ENCODE results near the gene EMC9. TPM values are rescaled to one million over a fixed set of nuclear protein-coding genes. Genes with fewer than 3 reads are reported as not detected.

Gene EMC9
- total RNA-seq, 1 donor from 2014 or later: 17.1 TPM

GRCh38 chr14:24115422-24116127, 25.8 kb downstream of the EMC9 start:
- Histone ChIP-seq H3K4me3 (ENCODE audit: low read depth, low read length) (peak overlapping the region; percentile 65), H3K27me3 (ENCODE audit: control insufficient read depth, insufficient read depth, low read length) (no peaks in the 10 kb centered on the region), H3K36me3 (ENCODE audit: control insufficient read depth, insufficient read depth, low read length) (peaks cover 3% of the 10 kb centered on the region)
- no peak for DNase-seq (ENCODE audit: low read depth)
- TF ChIP-seq CTCF (IDR thresholded peaks at IDR 0.05; ENCODE audit: insufficient read depth, low read length, poor library complexity, severe bottlenecking): no peak

GRCh38 chr14:24114532-24115421, 26.6 kb downstream of the EMC9 start, which contains the start of the genes DCAF11 and NRL:
Gene DCAF11 (plus strand): TSS chr14:24114777. CDS start chr14:24115595, 818 bp downstream.
Gene NRL (minus strand): TSS chr14:24114949. CDS start chr14:24082848, 32,101 bp downstream.
- no peak for TF ChIP-seq CTCF (IDR thresholded peaks at IDR 0.05; ENCODE audit: insufficient read depth, low read length, poor library complexity, severe bottlenecking)
- Histone ChIP-seq H3K36me3 (ENCODE audit: control insufficient read depth, insufficient read depth, low read length) (peaks cover 3% of the 10 kb centered on the region), H3K4me3 (ENCODE audit: low read depth, low read length) (peak within 1 kb of the TSS; percentile 65), H3K27me3 (ENCODE audit: control insufficient read depth, insufficient read depth, low read length) (no peaks in the 10 kb centered on the region)
- peak; percentile 99 for DNase-seq (ENCODE audit: low read depth)

DNA sequence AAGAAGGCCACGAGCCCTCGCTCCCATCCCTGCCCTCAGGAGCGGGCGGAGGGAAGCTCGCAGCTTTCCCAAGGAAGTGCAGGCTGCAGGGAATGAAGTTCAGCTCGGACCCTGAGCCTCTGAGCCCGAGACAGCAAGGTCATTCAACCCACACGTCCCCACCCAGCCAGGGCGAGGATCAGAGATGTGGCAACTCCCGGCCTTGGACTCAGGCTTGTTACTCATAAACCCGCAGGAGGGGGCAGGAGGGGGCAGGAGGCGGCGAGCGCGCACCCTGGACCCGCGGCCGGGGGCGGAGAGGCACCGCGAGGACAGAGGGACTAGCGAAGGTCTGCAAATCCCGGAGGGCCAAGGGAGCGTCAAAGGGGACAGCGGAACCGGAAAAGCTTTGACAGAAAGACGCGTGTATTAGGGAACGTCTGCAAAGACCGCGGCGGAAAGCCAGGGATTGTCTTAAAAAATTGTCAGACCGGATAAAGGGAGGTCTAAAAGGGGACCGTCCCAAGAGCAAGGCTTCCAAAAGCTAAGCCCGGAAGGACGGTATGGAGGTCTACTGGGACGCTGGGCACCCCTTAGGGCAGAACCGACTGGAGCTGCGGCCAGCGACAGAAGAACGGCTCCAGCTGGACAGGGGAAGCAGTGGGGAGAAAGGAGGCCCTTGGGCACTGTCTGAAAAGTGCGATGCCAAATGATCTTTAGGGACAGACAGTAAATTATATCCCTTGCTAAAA, 27.4 kb downstream of the EMC9 start:
- no peak for TF ChIP-seq CTCF (IDR thresholded peaks at IDR 0.05; ENCODE audit: insufficient read depth, low read length, poor library complexity, severe bottlenecking)
- Histone ChIP-seq H3K4me3 (ENCODE audit: low read depth, low read length) (peak overlapping the region; percentile 65), H3K36me3 (ENCODE audit: control insufficient read depth, insufficient read depth, low read length) (peaks cover under 1% of the 10 kb centered on the region), H3K27me3 (ENCODE audit: control insufficient read depth, insufficient read depth, low read length) (no peaks in the 10 kb centered on the region)
- DNase-seq (ENCODE audit: low read depth): peak; percentile 76

DNA sequence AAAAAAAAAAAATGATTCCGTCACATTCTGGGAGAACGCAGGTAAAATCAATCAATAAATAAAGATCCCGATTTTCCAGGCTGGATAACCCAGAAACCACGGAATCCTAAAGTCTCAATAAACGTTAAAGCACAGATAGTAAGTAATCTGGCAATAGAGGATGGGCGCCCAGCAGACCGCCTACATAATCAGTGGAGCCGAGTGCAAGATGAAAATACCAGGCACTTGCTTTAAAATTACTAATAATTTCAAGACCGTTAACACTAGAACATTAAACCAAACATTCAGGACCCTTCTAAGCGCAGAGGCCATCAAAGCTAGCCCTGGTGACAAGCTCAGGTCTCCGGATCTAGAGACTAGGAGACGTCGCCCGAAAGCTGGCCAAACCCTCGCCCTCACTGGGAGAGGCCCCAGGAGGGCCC, 28.0 kb downstream of the EMC9 start:
- Histone ChIP-seq H3K4me3 (ENCODE audit: low read depth, low read length) (peak overlapping the region; percentile 65), H3K36me3 (ENCODE audit: control insufficient read depth, insufficient read depth, low read length) (no peaks in the 10 kb centered on the region)

More for the DNA sequence above, 28.0 kb downstream of the EMC9 start:
- TF ChIP-seq CTCF (IDR thresholded peaks at IDR 0.05; ENCODE audit: insufficient read depth, low read length, poor library complexity, severe bottlenecking): no peak
- DNase-seq (ENCODE audit: low read depth): no peak
- no peaks in the 10 kb centered on the region for H3K27me3 ChIP-seq (ENCODE audit: control insufficient read depth, insufficient read depth, low read length)

Data from kidney epithelial cell (primary cell).